A375 (cell line): ENCODE data around the gene ERF. TPM values are rescaled to one million over a fixed set of nuclear protein-coding genes. Genes with fewer than 3 reads are reported as not detected.

ENCODE experiments used
- total RNA-seq: library from RNA; depleted of rRNA; stranded (reverse); fragments of >200 nt; shearing (Covaris generic); gene quantifications from 2 replicates; pipeline ENCODE4 v1.2.3, GENCODE V29; 2014; rRNA removed

ERF gene
- 61.6 and 75.0 TPM in 2 replicates for total RNA-seq

GRCh38 chr19:42254850-42255765, at the start of gene ERF:
TSS of gene ERF (minus strand) at chr19:42255128. CDS start at chr19:42254999, 129 bp downstream.

GRCh38 chr19:42301646-42302203, 46.8 kb upstream of the ERF start, which contains the start of gene PRR19:
TSS of gene PRR19 (plus strand) at chr19:42302132. CDS start at chr19:42309585, 7,453 bp downstream.

GRCh38 chr19:42268704-42269477, 14.0 kb upstream of the ERF start, which contains the start of gene CIC:
TSS of gene CIC (plus strand) at chr19:42269252. CDS start at chr19:42271784, 2,532 bp downstream.

GRCh38 chr19:42242512-42243409, 12.2 kb downstream of the ERF start, which contains the start of gene GSK3A:
TSS of gene GSK3A (minus strand) at chr19:42242602. CDS start at chr19:42242465, 137 bp downstream.

GRCh38 chr19:42219812-42220750, 34.8 kb downstream of the ERF start, which contains the start of gene ZNF526:
TSS of gene ZNF526 (plus strand) at chr19:42220312. CDS start at chr19:42224404, 4,092 bp downstream.

GRCh38 chr19:42217520-42218437, 37.1 kb downstream of the ERF start, which contains the start of gene DEDD2:
TSS of gene DEDD2 (minus strand) at chr19:42217677. CDS start at chr19:42217007, 670 bp downstream.

Other genes starting within 250 kb of the ERF start
- 0.16 and 0.23 TPM in 2 replicates for gene GRIK5, start 184.9 kb downstream of the ERF start, total RNA-seq
- 14.7 and 15.3 TPM in 2 replicates for gene ZNF574, start 179.0 kb downstream of the ERF start, total RNA-seq
- gene POU2F2, start 122.7 kb downstream of the ERF start, total RNA-seq = 0.08 and 1.2 TPM in 2 replicates
- gene DEDD2, start 37.5 kb downstream of the ERF start, total RNA-seq = 32.7 and 36.3 TPM in 2 replicates
- 7.0 and 7.4 TPM in 2 replicates for gene ZNF526, start 34.8 kb downstream of the ERF start, total RNA-seq
- 25.0 and 27.8 TPM in 2 replicates for gene GSK3A, start 12.5 kb downstream of the ERF start, total RNA-seq
- 21.3 and 24.1 TPM in 2 replicates for gene CIC, start 14.1 kb upstream of the ERF start, total RNA-seq
- gene PRR19, start 47.0 kb upstream of the ERF start, total RNA-seq = 0.91 and 1.6 TPM in 2 replicates
- gene PAFAH1B3, start 47.5 kb upstream of the ERF start, total RNA-seq = 44.2 and 66.5 TPM in 2 replicates
- 2.2 and 5.0 TPM in 2 replicates for gene TMEM145, start 58.2 kb upstream of the ERF start, total RNA-seq
- gene MEGF8, start 70.5 kb upstream of the ERF start, total RNA-seq = 18.9 and 20.3 TPM in 2 replicates
- gene CNFN, start 135.2 kb upstream of the ERF start, total RNA-seq = 0.80 and 5.1 TPM in 2 replicates
- 3.7 and 3.9 TPM in 2 replicates for gene LIPE, start 172.3 kb upstream of the ERF start, total RNA-seq
- gene CXCL17, start 187.8 kb upstream of the ERF start, total RNA-seq = 0.45 TPM in 1 of 2 replicates, not detected in the other